ENCODE measurements around the gene CRB2.

CRB2 gene

GRCh38 chr9:123347289-123348060 lies 8.5 kb upstream of the CRB2 start:
- no peak for TF ChIP-seq CTCF (IDR thresholded peaks at IDR 0.05; ENCODE audit: insufficient read depth, low read depth, low read length, missing control alignments)
- no peak for DNase-seq (ENCODE audit: low read depth)
- H3K4me3 ChIP-seq (ENCODE audit: low read length) = no peak overlapping the region

DNA sequence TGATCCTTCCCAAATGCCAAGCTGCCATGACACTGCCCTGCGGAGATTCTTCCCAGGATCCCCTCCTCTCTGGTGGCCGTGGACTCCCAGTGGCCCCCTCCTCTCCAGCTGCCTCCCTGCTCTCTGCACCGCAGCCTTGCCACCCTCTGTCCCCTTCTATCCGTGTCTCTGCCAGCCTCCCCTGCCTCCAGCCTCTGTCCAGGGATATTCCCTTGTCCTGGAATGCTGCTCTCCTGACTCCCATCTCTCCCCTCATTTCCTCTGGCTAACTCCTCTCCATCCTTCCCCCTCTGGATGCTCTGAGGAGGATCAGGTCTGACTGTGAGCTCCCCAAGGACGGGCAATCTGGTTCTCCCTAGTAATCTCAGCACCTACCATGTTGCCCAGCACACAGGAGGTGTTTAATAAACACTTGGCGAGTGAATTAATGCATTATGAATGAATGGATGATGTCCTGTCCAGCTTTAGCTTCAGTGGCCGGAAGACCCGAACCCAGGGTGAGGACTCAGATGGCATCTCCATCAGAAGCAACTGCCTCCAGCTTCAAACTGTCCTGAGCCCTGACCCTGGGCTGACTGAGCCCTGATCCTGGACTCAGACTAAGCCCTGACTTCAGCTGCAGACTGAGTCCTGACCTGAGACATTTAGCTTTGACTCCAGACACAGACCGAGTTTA lies 7.5 kb upstream of the CRB2 start:
- H3K4me3 ChIP-seq (ENCODE audit: low read length) = no peak overlapping the region
- no peak for DNase-seq (ENCODE audit: low read depth)
- TF ChIP-seq CTCF (IDR thresholded peaks at IDR 0.05; ENCODE audit: insufficient read depth, low read depth, low read length, missing control alignments) = no peak

- no peak for TF ChIP-seq CTCF (IDR thresholded peaks at IDR 0.05; ENCODE audit: insufficient read depth, low read depth, low read length, missing control alignments)
- DNase-seq (ENCODE audit: low read depth) = no peak
Measured at GRCh38 chr9:123349033-123349432, 7.0 kb upstream of the CRB2 start.

GRCh38 chr9:123349691-123350480 lies 6.1 kb upstream of the CRB2 start:
- no peak overlapping the region for H3K4me3 ChIP-seq (ENCODE audit: low read length)
- TF ChIP-seq CTCF (IDR thresholded peaks at IDR 0.05; ENCODE audit: insufficient read depth, low read depth, low read length, missing control alignments) = peak; percentile 98

More at GRCh38 chr9:123349033-123349432, 7.0 kb upstream of the CRB2 start:
- no peak overlapping the region for H3K4me3 ChIP-seq (ENCODE audit: low read length)

GRCh38 chr9:123350590-123351310 lies 5.2 kb upstream of the CRB2 start:
- no peak overlapping the region for H3K4me3 ChIP-seq (ENCODE audit: low read length)
- TF ChIP-seq CTCF (IDR thresholded peaks at IDR 0.05; ENCODE audit: insufficient read depth, low read depth, low read length, missing control alignments) = no peak
- no peak for DNase-seq (ENCODE audit: low read depth)

More at GRCh38 chr9:123349691-123350480, 6.1 kb upstream of the CRB2 start:
- DNase-seq (ENCODE audit: low read depth) = peak; percentile 58

DNA sequence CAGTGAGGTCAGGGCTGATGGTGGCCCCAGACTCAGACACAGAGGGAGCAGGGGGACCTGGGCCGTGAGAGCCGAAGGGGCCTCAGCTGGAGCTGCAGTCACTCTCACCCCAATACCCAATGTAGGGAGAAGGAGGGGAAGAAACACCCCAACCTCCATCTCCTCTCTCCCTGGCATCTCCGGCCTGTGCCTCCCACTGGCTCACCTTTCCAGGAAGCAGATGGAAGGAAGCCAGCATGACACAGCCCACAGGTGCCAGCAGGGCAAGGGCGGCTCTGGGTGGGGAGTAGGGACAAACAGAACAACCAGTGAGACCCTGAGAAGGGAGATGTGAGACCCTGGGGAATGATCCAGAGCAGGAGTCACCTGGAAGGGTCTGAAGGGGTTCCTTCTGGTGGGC lies 3.0 kb upstream of the CRB2 start:
- no peak for TF ChIP-seq CTCF (IDR thresholded peaks at IDR 0.05; ENCODE audit: insufficient read depth, low read depth, low read length, missing control alignments)
- DNase-seq (ENCODE audit: low read depth) = peak; percentile 26
- no peak overlapping the region for H3K4me3 ChIP-seq (ENCODE audit: low read length)
